Spinal cord (tissue), 10 donors: ENCODE data around the gene GOLGA6C. TPM values are rescaled to one million over a fixed set of nuclear protein-coding genes. Genes with fewer than 3 reads are reported as not detected.
"Not testable (repeated sequence)": the region's sequence is repeated elsewhere in the genome, so short reads cannot be mapped to it uniquely, and the experiment has no call there.

ENCODE experiments used
- DNase-seq, 6 donors: peaks; one replicate each; pipeline versions ENCODE4 v3.0.0 to v3.0.0-alpha.2; 2013 to 2015; ENCODE audit warnings: low spot score in 6 of 6, low read depth in 4 of 6
- H3K27ac ChIP-seq: one replicate; pipeline ENCODE4 v1.5.1; 2013; ENCODE audit warnings: low read depth, low read length, control low read depth
- H3K27me3 ChIP-seq: one replicate; pipeline ENCODE4 v1.6.1; 2013; ENCODE audit warnings: low read length; ENCODE audit not compliant: control insufficient read depth, insufficient read depth
- H3K36me3 ChIP-seq: one replicate; pipeline ENCODE4 v1.6.1; 2013; ENCODE audit warnings: low read length; ENCODE audit not compliant: control insufficient read depth, insufficient read depth
- H3K4me1 ChIP-seq: one replicate; pipeline ENCODE4 v1.6.1; 2013; ENCODE audit warnings: low read length; ENCODE audit not compliant: control insufficient read depth, insufficient read depth
- H3K4me3 ChIP-seq: one replicate; pipeline ENCODE4 v1.5.1; 2013; ENCODE audit warnings: low read depth, low read length, control low read depth
- H3K9me3 ChIP-seq: one replicate; pipeline ENCODE4 v1.6.1; 2013; ENCODE audit warnings: low read length; ENCODE audit not compliant: control insufficient read depth, insufficient read depth
- WGBS: methylation state at CpG from one replicate; pipeline ENCODE4 v1.1.5; 2013; ENCODE audit warnings: missing lambda C conversion rate; ENCODE audit not compliant: insufficient coverage; 5-methylcytosine and 5-hydroxymethylcytosine counted together
- polyA plus RNA-seq, 2 donors: library from polyadenylated mRNA; unstranded; fragments of 120-200 nt; gene quantifications; one replicate each; pipeline ENCODE4 v1.2.1, GENCODE V29; 2013; ENCODE audit not compliant: insufficient read length in 2 of 2
- small RNA-seq: library from RNA; depleted of rRNA; stranded (forward); fragments of <200 nt; gene quantifications from one replicate; pipeline ENCODE3, GENCODE V24; 2014; ENCODE audit warnings: low replicate concordance
- total RNA-seq, 2 donors: library from RNA; depleted of rRNA in 1 of 2; stranded (reverse); fragments of 120-200 nt in 1 of 2; fragments of >200 nt in 1 of 2; gene quantifications; one replicate each; pipeline versions ENCODE4 v1.2.3 to v1.2.4, GENCODE V29; 2013 to 2014
- donor health status: healthy.

The GOLGA6C gene
- total and polyA plus RNA-seq, 4 donors: not detected

- no peaks in the 10 kb centered on the region for H3K36me3 ChIP-seq
- WGBS: 89% methylated on average over 7 of the region's 13 CpGs
- no peaks in the 10 kb centered on the region for H3K4me1 ChIP-seq
- no peaks in the 10 kb centered on the region for H3K9me3 ChIP-seq
- DNase-seq: no peak
- H3K4me3 ChIP-seq: no peak overlapping the region
- no peak overlapping the region for H3K27ac ChIP-seq
- H3K27me3 ChIP-seq: peaks cover 3% of the 10 kb centered on the region
These were observed 55.1 kb downstream of the GOLGA6C start for GRCh38 chr15:75313116-75313845.

- Histone ChIP-seq H3K9me3 (no peaks in the 10 kb centered on the region), H3K27me3 (no peaks in the 10 kb centered on the region), H3K4me3 (no peak overlapping the region), H3K36me3 (no peaks in the 10 kb centered on the region), H3K4me1 (no peaks in the 10 kb centered on the region), H3K27ac (no peak overlapping the region)
- 78% methylated on average over 5 of the region's 5 CpGs for WGBS
- no peak for DNase-seq
These were observed 56.6 kb downstream of the GOLGA6C start for GRCh38 chr15:75314552-75315290.

GRCh38 chr15:75319231-75319897 lies 61.2 kb downstream of the GOLGA6C start:
- H3K36me3 ChIP-seq, H3K27me3 ChIP-seq, H3K27ac ChIP-seq, H3K4me3 ChIP-seq, DNase-seq, H3K4me1 ChIP-seq, H3K9me3 ChIP-seq: not testable (repeated sequence)
- 89% methylated on average over 3 of the region's 5 CpGs for WGBS

Small RNA genes within 50 kb of the gene (small RNA-seq; reads per million reads assigned to genes)
- gene AC068338.1 (not detected), gene RN7SL327P (not detected), gene RN7SL489P (not detected)

Other genes with a start within 250 kb of the GOLGA6C start
- 10 to 100 TPM in 1 of 2 donors, 1 to 10 TPM in 1; 6.3 to 12.4 TPM for gene PPCDC, start 234.7 kb upstream of the GOLGA6C start, total RNA-seq
- gene PPCDC, start 234.7 kb upstream of the GOLGA6C start, polyA plus RNA-seq: 10 to 100 TPM in 1 of 2 donors, 1 to 10 TPM in 1; 6.3 to 10.8 TPM
- 1 to 10 TPM; 2.6 to 8.9 TPM for gene C15orf39, start 56.5 kb upstream of the GOLGA6C start, total RNA-seq
- 10 to 100 TPM; 11.8 to 15.0 TPM for gene C15orf39, start 56.5 kb upstream of the GOLGA6C start, polyA plus RNA-seq
- under 1 TPM; 0.06 to 0.10 TPM for gene GOLGA6D, start 24.5 kb downstream of the GOLGA6C start, total RNA-seq
- under 1 TPM; 0.16 to 0.45 TPM for gene GOLGA6D, start 24.5 kb downstream of the GOLGA6C start, polyA plus RNA-seq
- 10 to 100 TPM; 22.3 to 67.2 TPM for gene COMMD4, start 77.7 kb downstream of the GOLGA6C start, total RNA-seq
- 10 to 100 TPM; 64.4 to 80.8 TPM for gene COMMD4, start 77.7 kb downstream of the GOLGA6C start, polyA plus RNA-seq
- 10 to 100 TPM; 11.8 to 41.3 TPM for gene NEIL1, start 88.7 kb downstream of the GOLGA6C start, total RNA-seq
- gene NEIL1, start 88.7 kb downstream of the GOLGA6C start, polyA plus RNA-seq: 10 to 100 TPM; 34.3 to 60.9 TPM
- gene MAN2C1, start 110.3 kb downstream of the GOLGA6C start, total RNA-seq: 100 to 1,000 TPM in 1 of 2 donors, 10 to 100 TPM in 1; 88.3 to 150 TPM
- 100 to 1,000 TPM; 155 to 256 TPM for gene MAN2C1, start 110.3 kb downstream of the GOLGA6C start, polyA plus RNA-seq
- 10 to 100 TPM; 37.5 to 40.6 TPM for gene SIN3A, start 193.4 kb downstream of the GOLGA6C start, total RNA-seq
- gene SIN3A, start 193.4 kb downstream of the GOLGA6C start, polyA plus RNA-seq: 10 to 100 TPM; 32.6 to 34.8 TPM